Cardiac septum (tissue), 1 donor: ENCODE data around the gene TBC1D16. TPM values are rescaled to one million over a fixed set of nuclear protein-coding genes. Genes with fewer than 3 reads are reported as not detected.

Experiments
- DNase-seq: peaks from one replicate; pipeline ENCODE4 v3.0.0-alpha.2; 2020; ENCODE audit warnings: low spot score
- intact Hi-C: fragments of 100-400 bp; cut with DNase I; formaldehyde crosslinking; loops from one replicate; pipeline ENCODE4 v1.14.0; 2022
- total RNA-seq: library from RNA; stranded (reverse); fragmentation: NEBNext Ultra II Directional; extraction: Animal tissue kit (Norgen Biotek cat#: 25700); gene quantifications from one replicate; pipeline ENCODE4 v1.2.1, GENCODE V29; 2021
- donor health status: DM: no; HTN: no; CAD: no.

TBC1D16 gene
- total RNA-seq, 1 donor from 2014 or later = 17.1 TPM

DNA sequence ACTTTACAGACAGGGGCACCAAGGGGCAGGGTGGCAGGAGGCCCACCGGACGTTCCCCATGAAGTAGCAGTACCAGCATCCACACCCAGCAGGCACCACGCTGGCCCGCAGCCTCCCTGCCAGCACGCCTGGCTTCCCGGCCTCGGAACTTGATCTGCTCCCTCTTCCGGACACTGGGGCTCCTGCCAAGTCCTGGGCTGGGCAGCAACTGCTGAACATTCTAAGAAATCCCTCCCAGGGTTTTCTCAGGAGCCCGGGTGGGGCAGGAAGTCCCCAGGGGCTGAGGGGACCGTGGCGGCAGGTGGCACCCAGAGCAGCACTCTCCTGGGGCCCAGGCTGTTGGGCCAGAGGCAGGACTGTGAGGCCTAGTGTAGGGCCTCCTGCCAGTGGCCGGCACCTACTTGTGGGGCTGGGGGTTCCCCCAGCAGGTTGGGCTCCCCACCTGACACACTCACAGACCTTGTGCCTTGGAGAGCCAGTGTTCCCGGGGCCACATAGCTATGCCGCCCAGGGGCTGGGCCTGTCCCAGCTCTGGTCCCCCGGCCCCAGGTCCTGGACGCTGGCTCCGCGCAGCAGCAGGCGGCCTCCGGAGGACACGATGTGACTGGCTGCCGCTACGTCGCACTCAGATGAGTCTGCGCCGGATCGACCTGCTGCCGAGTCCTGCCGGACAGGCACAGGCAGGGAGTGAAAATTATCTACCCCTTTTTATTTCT, 110.3 kb downstream of the TBC1D16 start:
- DNase-seq = no peak
- intact Hi-C loops = no loop called here

DNA sequence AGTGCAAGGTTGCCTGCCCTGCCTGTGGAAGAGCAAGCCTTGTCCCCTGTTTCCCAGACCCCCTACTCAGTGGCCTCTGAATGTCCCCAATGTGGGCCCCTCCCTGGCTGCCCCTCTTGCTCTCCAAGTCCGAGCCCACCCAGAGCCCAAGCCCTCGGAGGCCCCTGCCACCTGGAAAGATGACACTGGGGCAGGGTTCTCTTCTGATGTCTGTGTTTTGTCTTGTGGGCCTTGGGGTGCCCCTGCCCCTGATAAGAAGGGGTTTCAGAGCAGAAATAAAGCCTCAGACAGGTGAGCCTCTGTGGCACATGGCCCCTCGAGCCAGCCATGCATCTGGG, 111.1 kb downstream of the TBC1D16 start:
- intact Hi-C loops = loop anchor here (5.0 kb wide), 1 partner anchor 137 kb away; no protein-coding TSS in a partner anchor
- DNase-seq = no peak

DNA sequence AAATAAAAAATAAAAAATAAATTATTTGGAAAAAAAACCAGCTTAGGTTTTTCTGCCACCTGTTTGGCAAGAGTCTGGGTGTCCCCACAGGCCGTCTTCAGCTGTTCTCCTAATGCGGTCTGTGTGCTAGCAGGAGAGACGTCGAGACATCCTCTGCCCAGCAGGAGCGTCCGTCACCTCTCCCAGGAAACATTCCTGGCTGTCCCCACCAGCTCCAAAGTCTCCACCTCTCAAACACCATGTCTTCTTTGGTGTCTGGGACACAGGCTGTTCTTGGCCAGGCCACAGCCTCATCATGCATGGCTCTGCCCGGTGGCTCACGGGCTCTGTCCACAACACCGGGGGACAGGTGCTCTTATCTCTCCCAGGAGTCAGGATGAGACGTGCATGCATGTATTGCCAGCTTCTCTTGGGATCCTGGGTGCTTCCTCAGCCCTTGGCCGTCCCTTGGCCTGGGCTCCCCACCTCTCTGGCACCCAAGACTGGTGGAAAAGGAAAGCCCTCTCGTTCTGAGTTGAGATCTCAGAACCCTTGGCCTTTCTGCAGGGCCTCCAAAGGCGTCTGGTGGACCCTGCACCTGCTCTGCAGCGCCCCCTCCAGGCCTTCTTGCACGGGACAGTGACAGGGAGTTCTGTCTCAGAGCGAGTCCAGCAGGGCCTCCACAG, 111.6 kb downstream of the TBC1D16 start:
- intact Hi-C loops = loop anchor here (5.0 kb wide), 1 partner anchor 137 kb away; no protein-coding TSS in a partner anchor

DNA sequence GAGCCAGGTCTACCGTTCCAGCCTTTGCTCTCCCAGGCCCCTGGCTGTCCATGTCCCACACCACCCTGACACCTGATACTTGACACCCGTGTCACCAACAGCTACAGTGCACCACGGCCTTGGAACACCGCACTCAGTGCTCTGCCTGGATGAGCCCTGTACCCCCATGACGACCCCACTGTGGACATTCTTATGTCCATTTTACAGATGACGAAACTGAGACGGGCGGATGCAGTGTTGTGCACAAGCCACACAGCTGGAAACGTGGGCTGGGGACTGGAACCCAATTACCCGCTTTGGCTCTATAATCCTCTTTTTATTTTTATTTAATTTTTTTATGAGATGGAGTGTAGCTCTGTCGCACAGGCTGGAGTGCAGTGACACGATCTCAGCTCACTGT, 112.9 kb downstream of the TBC1D16 start:
- intact Hi-C loops = loop anchor here (5.0 kb wide), 1 partner anchor 135 kb away; no protein-coding TSS in a partner anchor

More for the DNA sequence above, 111.6 kb downstream of the TBC1D16 start:
- DNase-seq = no peak

DNA sequence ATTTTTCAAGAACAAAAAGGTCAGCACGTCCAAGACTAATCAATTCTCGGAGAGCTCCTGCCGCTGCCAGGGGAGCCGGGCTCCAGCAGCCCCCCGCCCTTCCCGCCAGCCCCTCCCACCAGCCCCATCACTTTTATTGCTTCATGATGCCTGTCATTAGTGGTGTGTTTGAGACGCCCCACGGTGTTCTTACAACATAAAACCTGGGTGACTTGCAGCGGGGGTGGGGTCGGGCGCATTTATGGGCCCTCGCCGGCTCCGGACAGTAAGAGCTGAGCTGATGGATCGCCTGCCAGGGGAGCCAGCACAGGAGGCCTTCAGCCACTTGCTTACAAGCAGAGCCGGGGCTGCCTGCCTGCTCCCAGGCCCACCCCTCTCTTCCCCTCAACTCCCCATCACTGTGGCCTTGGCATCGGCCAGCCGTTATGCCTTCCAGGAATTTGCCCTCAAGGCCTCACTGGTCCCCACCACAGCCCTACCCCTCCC, 113.5 kb downstream of the TBC1D16 start:
- intact Hi-C loops = loop anchor here (5.0 kb wide), 1 partner anchor 135 kb away; no protein-coding TSS in a partner anchor

More for the DNA sequence above, 112.9 kb downstream of the TBC1D16 start:
- DNase-seq = no peak

DNA sequence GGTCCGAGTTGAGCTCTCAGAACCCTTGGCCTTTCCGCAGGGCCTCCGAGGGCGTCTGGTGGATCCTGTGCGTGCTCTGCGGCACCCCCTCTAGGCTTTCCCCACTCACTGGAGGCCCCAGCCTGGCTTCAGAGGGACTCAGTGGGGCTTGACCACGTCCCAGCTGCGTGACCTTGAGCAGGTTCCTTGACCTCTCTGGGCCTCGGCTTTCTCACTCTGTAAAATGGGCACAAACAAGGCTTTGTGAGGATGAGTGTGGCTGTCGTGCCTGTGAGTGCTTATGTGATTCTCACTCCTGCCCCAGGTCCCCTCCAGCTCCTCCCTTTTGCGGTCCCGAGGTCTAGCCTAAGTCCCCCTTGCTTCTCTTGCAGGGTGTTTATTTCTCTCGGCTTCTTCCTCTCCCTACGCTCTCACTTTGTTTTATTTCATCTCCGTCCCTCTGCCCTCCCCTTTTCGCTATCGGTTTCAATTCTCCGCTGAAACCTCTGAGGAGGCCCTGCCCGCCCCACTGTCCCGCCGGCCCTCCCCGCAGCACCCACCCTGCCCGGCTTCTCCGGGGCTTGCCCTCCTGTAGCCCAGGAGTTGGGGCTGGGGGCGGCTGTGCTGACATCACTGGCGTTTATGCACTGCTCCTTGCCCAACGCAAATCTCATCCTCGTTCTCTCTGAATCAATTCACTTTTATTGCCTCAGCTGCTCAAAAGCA, 114.1 kb downstream of the TBC1D16 start:
- intact Hi-C loops = loop anchor here (5.0 kb wide), 1 partner anchor 134 kb away; no protein-coding TSS in a partner anchor
- DNase-seq = no peak

More for the DNA sequence above, 113.5 kb downstream of the TBC1D16 start:
- DNase-seq = no peak

DNA sequence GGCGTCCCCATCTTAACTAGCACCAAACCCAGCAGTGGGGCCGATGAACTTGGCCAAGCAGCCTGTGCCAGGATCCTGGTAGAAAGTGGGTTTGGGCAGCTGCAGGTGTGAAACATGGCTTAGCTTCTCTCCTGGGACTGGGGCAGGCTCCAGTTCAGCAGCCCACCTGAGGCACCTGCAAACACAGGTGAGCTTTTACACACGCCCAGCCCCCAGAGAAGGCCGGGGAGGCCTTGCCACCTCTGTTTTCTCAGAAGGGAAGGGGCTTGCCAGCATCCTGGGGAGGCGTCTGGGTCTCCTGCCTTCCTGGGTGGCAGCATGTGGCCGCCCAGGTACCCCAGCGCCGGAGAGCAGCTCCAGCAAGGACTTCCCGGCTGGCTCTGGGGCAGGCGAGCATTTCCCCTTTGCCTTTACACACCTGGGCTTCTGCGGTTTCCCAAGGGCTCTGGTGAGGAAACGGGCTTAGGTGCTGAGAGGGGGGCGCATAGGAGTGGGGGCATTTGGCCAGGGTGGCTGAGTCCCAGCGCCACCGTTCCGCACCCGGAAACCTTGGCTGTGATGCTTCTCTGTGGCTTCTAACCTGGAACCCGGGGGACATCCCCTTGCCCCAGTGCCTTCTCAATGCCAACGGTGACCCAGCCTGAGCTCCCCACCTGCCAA, 114.8 kb downstream of the TBC1D16 start:
- intact Hi-C loops = loop anchor here (5.0 kb wide), 1 partner anchor 134 kb away; no protein-coding TSS in a partner anchor
- no peak for DNase-seq

DNA sequence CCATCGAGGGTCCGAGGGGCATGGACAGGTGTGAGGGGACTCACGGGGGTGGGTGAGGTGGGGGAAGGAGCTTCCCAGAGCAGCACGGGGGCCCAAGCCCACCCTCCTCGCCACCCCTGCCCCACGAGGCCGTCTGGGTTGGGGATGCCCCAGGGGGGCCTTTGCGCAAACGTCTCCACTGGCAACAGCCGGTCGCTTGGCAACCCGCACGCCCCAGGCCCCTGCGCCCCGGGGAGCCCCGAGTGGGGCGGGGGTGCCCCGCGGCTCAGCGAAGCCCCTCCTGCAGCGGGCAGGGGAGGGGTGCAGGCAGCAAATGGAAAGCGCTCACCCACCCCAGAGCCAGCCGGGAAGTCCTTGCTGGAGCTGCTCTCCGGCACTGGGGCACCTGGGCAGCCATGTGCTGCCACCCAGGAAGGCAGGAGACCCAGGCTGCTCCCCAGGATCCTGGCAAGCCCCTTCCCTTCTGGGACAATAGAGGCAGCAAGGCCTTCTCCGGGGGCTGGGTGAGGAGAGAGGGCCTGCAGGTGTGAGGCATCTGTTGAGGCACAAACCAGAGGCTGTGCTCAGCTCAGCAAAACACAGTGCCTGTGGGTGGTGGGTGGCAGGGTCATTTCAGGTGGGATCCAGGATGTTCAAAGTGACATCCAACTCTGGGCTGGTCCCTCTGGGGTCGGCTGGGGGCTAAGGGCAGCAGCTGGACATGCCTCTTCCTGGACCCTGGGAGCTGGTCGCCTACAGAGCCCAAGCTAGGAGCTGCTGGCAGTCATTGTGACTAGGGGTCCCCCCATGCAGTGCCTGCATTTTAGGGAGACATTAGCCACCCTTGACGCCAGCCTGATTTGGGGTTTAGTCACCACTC, 115.6 kb downstream of the TBC1D16 start:
- no peak for DNase-seq
- intact Hi-C loops = loop anchor here (5.0 kb wide), 3 partner anchors 68 to 133 kb away; no protein-coding TSS in a partner anchor

DNA sequence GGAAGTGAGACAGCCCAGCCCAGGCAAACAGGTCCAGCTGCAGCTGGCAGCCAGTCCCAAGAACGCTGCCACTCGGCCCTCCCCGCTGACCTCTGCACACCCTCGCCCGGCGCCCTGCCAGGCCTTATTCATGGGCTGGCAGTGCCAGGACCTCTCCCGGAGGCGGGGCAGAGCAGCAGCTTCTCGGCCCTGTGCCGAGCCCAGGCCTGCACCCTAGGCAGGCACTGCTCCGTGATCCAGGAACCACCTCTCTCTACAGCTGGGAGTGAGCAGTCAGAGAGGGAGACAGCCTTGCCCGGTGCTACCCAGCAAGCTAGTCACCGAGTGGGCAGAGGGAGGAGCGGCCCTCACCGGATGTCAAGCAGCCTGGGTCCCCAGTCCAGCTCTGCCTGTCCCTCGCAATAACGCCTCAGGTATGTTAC, 116.5 kb downstream of the TBC1D16 start:
- intact Hi-C loops = loop anchor here (5.0 kb wide), 2 partner anchors 67 to 107 kb away; no protein-coding TSS in a partner anchor

DNA sequence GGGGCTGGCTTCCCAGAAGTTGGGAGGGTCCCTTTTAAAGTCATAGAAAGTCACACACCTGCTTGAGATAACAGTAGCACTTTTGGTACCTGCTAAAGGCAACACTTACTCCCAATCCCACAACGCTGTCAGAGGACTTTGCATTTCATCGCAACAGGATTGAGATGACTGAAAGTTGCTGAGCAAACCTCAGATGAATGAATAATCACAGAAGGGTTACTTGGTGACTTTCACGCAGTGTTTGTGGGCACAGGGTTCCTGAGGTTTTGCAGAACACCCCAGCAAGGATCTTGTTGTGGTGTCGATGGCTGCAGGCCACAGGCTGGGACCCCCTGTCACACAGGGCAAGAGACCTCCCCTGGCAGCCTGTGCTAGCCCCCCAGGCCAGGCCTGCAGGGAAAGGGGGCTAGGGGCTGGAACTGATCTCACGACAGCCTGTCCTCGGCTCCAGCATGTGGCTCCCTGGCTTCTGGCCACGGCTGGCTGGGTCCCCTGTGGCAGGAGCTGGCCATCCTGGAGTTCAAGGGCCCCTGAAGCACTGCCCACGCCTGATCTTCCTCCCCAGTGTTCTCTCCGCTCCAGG, 117.0 kb downstream of the TBC1D16 start:
- intact Hi-C loops = loop anchor here (5.0 kb wide), 2 partner anchors 66 to 106 kb away; no protein-coding TSS in a partner anchor
- DNase-seq = no peak

More for the DNA sequence above, 116.5 kb downstream of the TBC1D16 start:
- peak; percentile 91 for DNase-seq

DNA sequence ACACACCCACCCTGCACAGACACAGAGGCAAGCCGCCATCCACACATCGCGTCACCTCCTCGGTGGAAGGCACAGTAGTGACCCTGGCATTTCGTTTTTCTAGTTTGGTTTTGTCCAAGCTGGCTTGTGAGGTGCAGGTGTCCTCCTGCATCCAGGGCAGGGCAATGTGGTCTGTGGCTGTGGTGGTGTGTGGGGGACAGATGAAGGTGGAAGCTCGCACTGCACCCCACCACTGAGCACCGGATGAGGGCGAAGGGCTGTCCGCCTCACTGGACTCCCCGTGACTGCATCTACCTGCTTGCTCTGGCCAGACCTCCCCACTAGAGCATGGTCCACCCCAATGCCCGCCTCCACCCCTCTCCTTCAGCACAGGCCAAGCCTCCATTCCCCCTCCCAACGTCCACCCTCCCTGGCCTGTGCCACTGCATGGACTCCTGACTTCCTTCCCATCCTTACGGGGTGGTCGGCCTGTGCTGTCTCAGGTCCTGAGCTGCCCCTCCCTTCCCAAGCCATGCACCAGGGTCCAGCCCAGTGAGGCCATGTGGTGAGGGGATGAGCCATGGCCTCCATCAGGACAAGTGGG, 117.7 kb downstream of the TBC1D16 start:
- intact Hi-C loops = loop anchor here (5.0 kb wide), 2 partner anchors 66 to 106 kb away; no protein-coding TSS in a partner anchor
- no peak for DNase-seq

DNA sequence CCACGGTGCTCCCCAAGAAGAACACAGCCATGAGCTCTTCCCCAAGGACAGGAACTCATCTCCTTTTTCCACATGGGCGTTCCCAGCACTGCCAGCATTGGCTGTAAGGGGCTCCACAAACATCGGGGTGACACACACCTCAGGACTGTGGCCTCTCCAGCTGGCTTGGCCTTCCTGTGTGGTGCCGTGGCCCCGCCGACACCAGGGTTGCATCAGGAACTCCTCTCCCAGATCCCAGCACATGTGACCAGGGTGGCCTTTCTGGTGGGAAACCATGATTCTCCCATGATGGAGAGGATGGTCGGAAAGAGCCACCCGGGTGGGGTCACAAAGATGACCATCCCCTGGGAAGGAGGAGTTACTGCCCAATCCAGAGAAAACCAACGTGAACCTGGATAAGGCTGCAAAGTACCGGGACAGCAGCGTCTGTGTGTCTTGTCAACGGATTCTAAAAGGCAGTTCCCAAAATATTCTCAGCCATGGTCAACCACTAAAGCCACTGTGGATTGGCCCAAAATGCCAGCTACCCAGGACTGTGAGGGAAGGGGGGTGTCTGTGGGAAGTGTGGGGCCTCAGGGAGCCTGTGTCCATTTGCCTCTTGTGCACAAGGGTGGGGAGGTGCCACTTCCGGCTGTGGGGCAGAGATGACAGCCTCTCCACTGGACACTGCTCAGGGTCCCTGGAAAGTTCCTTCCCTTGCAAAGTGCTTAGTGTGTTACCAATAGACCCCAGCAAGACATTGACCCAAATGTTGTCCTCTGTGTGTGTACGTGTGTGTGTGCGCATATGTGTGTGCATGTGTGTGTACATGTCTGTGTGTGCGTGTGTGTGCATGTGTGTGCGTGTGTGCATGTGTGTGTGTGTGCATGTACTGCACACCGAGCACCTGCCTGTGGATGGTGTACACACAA, 118.4 kb downstream of the TBC1D16 start:
- no peak for DNase-seq
- intact Hi-C loops = loop anchor here (5.0 kb wide), 2 partner anchors 65 to 105 kb away; no protein-coding TSS in a partner anchor

DNA sequence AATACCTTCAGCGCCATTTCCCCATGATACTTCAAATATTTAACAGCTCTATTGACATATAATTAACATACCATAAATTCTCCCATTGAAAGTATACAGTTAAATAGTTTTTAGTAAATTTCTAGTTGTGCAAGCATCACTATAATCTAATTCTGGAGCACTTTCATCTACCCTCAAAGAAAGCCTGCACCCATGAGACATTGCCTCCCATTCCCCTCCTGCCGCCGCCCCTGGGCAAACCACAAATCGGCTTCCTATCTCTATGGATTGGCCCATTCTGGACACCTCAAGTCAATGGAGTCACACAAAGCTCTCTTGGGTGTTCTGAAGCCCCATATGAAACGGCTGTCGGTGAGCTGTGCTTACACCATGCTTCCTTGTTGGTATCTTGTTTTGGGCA, 119.2 kb downstream of the TBC1D16 start:
- DNase-seq = no peak
- intact Hi-C loops = loop anchor here (5.0 kb wide), 2 partner anchors 64 to 104 kb away; no protein-coding TSS in a partner anchor

DNA sequence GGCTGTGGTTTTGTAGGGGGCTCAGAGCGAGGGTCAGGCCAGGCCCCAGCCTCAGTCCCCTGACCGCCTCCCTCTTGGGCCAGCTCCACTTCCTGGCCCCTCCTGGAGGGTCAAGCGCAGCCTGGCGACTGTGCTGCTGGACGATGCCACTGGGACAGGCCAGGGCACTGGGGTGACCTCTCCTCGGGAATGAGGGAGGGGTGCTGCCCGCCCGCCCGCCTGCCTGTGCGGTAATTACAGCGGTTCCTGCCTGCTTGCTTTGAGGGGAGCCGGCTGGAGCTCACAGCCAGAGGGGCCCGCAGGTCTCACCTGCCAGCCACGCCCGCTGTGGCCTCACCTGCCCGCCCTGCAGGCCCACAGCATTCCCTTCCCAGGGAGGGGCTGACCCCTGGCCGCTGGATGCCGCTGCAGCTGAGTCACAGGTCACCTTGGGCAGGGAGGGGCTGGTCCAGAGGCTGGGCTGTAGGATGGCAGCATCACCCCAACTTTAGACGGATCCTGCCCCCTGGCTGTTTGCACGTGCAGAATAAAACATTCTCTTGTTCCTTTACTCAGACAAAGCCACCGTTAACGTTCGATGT, 119.7 kb downstream of the TBC1D16 start:
- DNase-seq = no peak
- intact Hi-C loops = loop anchor here (5.0 kb wide), 2 partner anchors 64 to 104 kb away; no protein-coding TSS in a partner anchor

DNA sequence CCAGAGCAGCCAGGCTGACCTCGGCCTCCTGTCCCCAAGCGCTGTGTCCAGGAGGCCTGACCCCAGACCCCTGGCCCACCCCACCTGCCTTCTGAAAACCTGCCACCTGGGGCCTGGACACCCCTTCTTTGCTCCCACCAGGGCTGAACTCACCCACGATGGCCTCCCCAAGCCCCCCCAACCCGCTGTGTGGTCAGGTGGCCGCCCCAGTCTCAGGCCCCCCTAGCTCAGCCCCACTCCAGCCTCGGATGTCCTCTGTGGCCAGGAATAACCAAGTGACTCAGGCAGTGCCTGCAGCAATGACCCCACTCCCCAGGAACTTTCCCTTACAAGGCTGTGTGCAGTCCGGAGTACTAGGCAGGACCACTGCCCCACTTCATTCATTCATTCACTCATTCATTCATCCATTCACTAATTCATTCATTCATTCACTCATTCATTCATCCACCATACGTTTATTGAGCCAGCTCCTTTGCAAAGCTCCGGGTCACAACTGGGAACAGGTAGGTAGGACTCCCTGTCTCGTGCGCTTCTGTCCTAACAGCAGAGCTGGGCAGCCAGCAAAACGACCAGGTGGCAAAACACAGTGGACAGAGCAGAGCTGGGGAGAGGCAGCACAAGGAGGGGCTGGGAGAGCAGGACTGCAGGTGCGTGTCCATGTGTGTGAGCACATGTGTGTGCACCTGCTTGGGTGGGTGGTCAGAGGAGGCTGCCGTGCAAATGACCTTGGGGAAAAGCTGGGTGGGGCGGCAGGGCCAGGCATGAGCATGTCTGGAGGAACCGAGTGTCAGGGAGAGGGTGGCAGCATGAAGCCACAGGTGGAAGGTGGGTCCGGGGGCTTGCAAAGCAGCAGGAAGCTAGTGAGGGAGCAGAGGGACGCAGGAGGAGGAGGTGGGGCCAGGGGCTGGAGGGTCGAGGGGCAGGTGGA, 120.6 kb downstream of the TBC1D16 start:
- DNase-seq = no peak
- intact Hi-C loops = loop anchor here (5.0 kb wide), 2 partner anchors 63 to 103 kb away; no protein-coding TSS in a partner anchor
